Measurements from ENCODE around the gene MSH3.

The MSH3 gene

DNA sequence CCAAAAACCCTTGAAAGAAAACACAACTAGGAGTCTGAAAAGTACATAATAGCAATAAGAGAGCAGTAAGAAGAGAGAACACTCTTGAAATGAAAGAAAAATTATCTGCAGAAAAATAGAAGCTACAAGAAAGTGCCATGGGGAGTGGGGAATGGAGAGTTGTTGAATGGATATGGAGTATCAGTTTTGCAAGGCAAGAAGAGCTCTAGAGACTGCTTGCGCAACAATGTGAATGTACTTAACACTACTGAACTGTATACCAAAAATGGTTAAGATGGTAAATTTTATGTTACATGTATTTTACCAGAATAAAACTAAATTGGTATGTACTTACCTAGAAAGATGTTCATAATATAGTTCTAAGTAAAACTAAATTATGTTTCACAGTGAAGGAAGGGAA, 251.0 kb downstream of the MSH3 start:
- no peak for DNase-seq (ENCODE audit: low spot score)

DNA sequence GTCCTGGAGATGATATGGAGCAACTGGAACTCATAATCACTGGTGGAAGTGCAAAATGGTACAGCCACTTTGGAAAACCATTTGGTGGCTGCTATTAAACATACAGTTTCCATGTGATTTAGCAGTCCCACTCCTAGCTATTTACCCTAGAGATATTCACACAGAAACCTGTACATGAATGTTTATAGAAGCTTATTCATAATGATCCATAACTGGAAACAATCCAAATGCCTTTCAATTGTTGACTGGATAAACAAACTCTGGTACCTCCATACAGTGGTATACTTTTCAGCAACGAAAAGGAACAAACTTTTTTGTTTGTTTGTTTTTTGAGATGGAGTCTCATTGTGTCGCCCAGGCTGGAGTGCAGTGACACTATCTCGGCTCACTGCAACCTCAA, 258.0 kb downstream of the MSH3 start:
- no peak for DNase-seq (ENCODE audit: low spot score)

DNA sequence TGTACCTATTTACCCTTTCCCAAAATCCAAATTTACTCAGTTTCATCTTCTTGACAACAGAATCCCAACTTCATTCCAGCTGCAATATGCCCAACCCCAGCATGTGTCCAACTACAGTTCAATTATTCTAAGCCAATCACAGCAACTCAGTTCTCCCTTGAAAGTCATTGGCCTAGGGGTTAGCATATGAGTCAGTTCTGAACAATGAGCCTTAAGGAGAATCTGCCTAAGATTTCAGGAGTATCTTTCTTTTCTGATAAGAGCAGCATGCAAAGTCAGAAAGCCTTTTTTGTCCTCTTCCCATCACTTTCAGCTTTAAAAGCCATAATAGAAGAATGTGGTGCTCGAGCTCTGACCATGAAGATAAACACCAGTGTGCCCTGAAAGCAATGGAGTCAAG, 261.3 kb downstream of the MSH3 start:
- no peak for DNase-seq (ENCODE audit: low spot score)

DNA sequence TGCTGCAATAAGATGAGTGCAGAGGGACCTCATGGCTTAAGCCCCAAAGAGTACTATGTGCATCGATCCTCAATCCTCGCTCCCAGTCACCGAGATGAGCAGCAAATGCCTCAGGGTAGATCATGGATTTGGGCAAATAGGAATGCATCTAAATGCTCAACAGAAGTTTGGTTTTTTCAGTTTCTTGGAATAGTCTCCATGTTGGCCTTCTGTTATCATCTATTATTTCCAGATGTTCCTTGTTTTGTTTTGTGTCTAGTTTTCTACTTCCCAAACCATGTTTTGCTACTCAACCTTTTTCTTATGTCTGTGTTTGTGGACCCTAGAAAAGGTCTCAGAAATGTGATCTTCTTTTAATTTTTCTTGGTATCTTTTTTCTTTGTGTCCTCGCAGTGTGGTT, 262.2 kb downstream of the MSH3 start:
- DNase-seq (ENCODE audit: low spot score) = no peak

DNA sequence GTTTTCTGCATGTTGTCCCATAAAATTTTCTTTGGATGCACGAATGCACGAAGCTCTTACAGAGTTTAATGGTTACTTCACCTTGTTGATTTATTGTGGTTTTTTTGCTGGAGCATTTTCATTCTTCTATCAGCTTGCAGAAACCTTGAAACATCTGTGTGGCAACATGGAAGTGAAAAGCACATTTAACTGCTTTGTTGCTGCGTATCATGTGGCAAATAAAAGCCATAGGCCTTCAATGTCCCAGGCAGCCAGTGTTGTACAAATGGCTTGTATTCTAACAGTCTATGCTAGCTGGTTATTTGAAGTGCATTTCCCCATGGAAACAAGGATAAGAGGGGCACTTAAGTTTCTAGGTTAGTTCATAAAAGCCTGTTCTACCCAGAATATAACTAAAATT, 263.2 kb downstream of the MSH3 start:
- no peak for DNase-seq (ENCODE audit: low spot score)

DNA sequence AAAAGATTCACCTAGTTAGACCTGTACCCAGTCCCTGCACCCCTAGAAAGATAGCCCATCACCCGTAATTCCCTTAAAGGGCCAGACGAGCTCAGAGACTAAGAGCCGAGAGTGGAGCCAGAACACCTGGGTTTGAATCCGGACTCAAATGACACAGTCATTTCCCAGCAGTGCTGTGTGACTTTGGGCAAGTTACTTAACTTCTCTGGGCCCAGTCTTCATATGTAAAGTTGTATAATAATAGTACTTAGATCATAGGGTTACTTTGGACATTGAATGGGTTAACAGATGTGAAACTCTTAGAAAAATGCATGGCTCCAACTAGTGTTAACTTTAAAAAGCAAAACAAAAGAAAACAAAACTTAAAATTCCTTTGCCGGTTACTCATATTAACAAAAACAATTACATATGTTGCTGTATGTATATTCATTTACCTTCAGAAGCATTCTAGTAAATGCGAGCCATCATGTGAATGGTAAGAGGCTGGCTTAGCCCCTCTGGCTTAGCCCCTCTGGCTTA, 265.3 kb downstream of the MSH3 start:
- no peak for DNase-seq (ENCODE audit: low spot score)

DNA sequence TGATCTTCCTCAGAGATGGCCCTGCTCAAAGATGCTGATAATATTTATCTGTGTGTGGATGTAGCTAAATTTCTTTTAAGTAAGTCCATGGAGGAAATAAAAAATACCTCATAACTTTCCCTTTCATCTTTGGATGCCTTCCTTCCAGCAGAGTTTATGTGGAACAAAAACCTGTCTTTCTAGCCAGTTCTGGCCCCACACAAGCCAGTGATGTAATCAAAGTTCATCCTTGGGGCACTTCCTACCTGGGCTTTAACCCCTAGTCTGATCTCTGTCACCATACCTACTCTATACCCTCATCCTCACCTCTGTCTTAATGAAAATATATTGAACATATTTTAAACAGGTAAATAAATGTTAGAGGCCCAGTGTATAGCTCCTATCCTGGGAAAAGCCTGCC, 265.9 kb downstream of the MSH3 start:
- no peak for DNase-seq (ENCODE audit: low spot score)

DNA sequence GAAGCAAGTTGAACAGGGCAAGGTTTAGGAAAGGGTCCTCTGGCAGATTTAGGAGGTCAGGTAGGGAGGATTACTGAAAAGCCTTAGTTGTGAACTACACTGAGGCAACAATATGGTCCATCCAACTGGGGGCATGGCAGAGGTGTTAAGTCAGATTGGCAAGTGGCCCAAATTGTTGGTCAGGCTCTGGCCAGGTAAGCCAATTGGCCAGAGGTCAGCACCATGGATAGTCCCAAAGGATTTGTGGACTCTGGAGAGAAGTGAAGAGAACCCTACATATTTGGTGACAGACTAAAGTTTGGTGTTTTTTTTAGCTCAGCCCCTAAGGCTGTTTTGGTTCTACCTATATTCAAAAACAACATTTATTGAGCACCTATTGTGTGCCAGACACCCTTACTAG, 266.6 kb downstream of the MSH3 start:
- no peak for DNase-seq (ENCODE audit: low spot score)

DNA sequence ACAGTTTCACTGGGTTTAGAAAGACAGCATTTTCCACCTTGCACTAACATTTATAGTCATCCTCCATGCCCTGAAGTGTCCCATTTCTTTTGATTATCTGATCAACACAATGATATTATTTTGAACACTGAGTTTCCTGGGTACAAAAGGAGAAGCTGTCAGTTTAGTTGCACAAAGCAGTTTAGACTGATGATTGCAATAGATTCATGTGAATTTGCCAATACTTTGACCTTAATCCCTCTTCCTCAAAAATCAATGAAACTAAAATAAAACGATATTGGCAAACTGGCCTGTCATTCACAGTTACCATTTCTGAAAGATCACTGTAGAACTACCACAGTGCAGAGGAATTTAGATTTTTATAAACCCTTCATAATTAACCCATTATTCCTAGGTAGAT, 271.5 kb downstream of the MSH3 start:
- DNase-seq (ENCODE audit: low spot score) = no peak
